GM23338 (cell line): ENCODE data around the gene PRXL2C. TPM values are rescaled to one million over a fixed set of nuclear protein-coding genes. Genes with fewer than 3 reads are reported as not detected.

Experiments
- ATAC-seq: fragments of 200-7000 bp; cut with Tn5 transposase; 3 replicates; pipeline ENCODE4 v1.9.1; 2020
- DNase-seq: peaks from one replicate; pipeline ENCODE4 v3.0.0-alpha.2; 2015; ENCODE audit warnings: low spot score
- H2AFZ ChIP-seq: fragments of 200-600 bp; sonication (generic); 2 replicates; pipeline ENCODE4 v1.8.0; 2016; ENCODE audit warnings: antibody characterized with exemption, mild to moderate bottlenecking, moderate library complexity
- H3F3A ChIP-seq: fragments of 200-600 bp; sonication (generic); replicated peaks from 2 replicates; pipeline ENCODE4 v1.8.0; 2017; ENCODE audit warnings: antibody characterized with exemption, mixed run types, low read depth
- H3K27ac ChIP-seq: fragments of 200-600 bp; sonication (generic); 2 replicates; pipeline ENCODE4 v1.6.1; 2016; ENCODE audit warnings: low read depth
- H3K27me3 ChIP-seq: fragments of 200-600 bp; sonication (generic); 2 replicates; pipeline ENCODE4 v1.8.0; 2016; ENCODE audit warnings: mild to moderate bottlenecking, mixed run types, moderate library complexity; ENCODE audit not compliant: insufficient read depth
- H3K36me3 ChIP-seq: fragments of 200-600 bp; sonication (generic); 2 replicates; pipeline ENCODE4 v1.8.0; 2016; ENCODE audit warnings: mild to moderate bottlenecking; ENCODE audit not compliant: insufficient read depth
- H3K4me1 ChIP-seq: fragments of 200-600 bp; sonication (generic); 2 replicates; pipeline ENCODE4 v1.8.0; 2016; ENCODE audit warnings: mild to moderate bottlenecking, moderate library complexity; ENCODE audit not compliant: insufficient read depth
- H3K4me2 ChIP-seq: fragments of 200-600 bp; sonication (generic); 2 replicates; pipeline ENCODE4 v1.7.1; 2017; ENCODE audit warnings: mixed run types
- H3K4me3 ChIP-seq: fragments of 200-600 bp; sonication (generic); 2 replicates; pipeline ENCODE4 v1.6.1; 2016; ENCODE audit warnings: mixed run types
- H3K79me2 ChIP-seq: fragments of 200-600 bp; sonication (generic); replicated peaks from 2 replicates; pipeline ENCODE4 v1.8.0; 2017; ENCODE audit warnings: mild to moderate bottlenecking; ENCODE audit not compliant: insufficient read depth
- H3K9me2 ChIP-seq: fragments of 200-600 bp; sonication (generic); 2 replicates; pipeline ENCODE4 v1.8.0; 2017; ENCODE audit not compliant: insufficient read depth
- H4K20me1 ChIP-seq: fragments of 200-600 bp; sonication (generic); replicated peaks from 2 replicates; pipeline ENCODE4 v1.8.0; 2017; ENCODE audit warnings: mild to moderate bottlenecking; ENCODE audit not compliant: insufficient read depth
- H3K27ac Mint-ChIP-seq: 2 replicates; pipeline ENCODE4 v1.8.0; 2020; ENCODE audit warnings: inconsistent platforms, mild to moderate bottlenecking, moderate library complexity, mixed read lengths
- H3K27me3 Mint-ChIP-seq: 3 replicates; pipeline ENCODE4 v1.8.0; 2022; ENCODE audit warnings: low read depth, mild to moderate bottlenecking, moderate library complexity, mixed read lengths, inconsistent platforms; ENCODE audit not compliant: insufficient read depth, poor library complexity
- H3K36me3 Mint-ChIP-seq: 3 replicates; pipeline ENCODE4 v1.8.0; 2021; ENCODE audit warnings: low read depth, mild to moderate bottlenecking, inconsistent platforms, moderate library complexity, mixed read lengths
- H3K4me1 Mint-ChIP-seq: 3 replicates; pipeline ENCODE4 v1.8.0; 2020; ENCODE audit warnings: mild to moderate bottlenecking, inconsistent platforms, mixed read lengths
- H3K4me3 Mint-ChIP-seq: 3 replicates; pipeline ENCODE4 v1.8.0; 2021; ENCODE audit warnings: moderate library complexity, mild to moderate bottlenecking, inconsistent platforms, mixed read lengths
- H3K9me3 Mint-ChIP-seq: 3 replicates; pipeline ENCODE4 v1.8.0; 2020; ENCODE audit warnings: moderate library complexity, mild to moderate bottlenecking, inconsistent platforms, mixed read lengths
- CREB1 ChIP-seq: fragments of 250-450 bp; sonication (Bioruptor Pico); IDR thresholded peaks from 2 replicates; pipeline ENCODE4 v1.5.0; 2020; ENCODE audit warnings: low read depth, mild to moderate bottlenecking, moderate library complexity
- EZH2 ChIP-seq: fragments of 200-600 bp; sonication (generic); IDR thresholded peaks from one replicate; pipeline ENCODE4 v1.8.0; 2017; ENCODE audit warnings: antibody characterized with exemption, mild to moderate bottlenecking, low read depth; ENCODE audit not compliant: unreplicated experiment
- EZH2phosphoT487 ChIP-seq: fragments of 200-600 bp; sonication (generic); IDR thresholded peaks from one replicate; pipeline ENCODE4 v1.8.1; 2018; ENCODE audit warnings: antibody characterized with exemption; ENCODE audit not compliant: unreplicated experiment
- JUNB ChIP-seq: IDR thresholded peaks from one replicate; pipeline ENCODE4 v1.6.1; 2016; ENCODE audit warnings: antibody characterized with exemption; ENCODE audit not compliant: unreplicated experiment
- NANOG ChIP-seq: IDR thresholded peaks from 2 replicates; pipeline ENCODE4 v1.6.1; 2016; ENCODE audit warnings: antibody characterized with exemption, borderline replicate concordance
- POLR2AphosphoS5 ChIP-seq: IDR thresholded peaks from 2 replicates; pipeline ENCODE4 v1.6.1; 2016; ENCODE audit warnings: antibody characterized with exemption, low read depth
- REST ChIP-seq: IDR thresholded peaks from one replicate; pipeline ENCODE4 v1.6.1; 2018; ENCODE audit warnings: antibody characterized with exemption; ENCODE audit not compliant: unreplicated experiment
- STAT1 ChIP-seq: IDR thresholded peaks from one replicate; pipeline ENCODE4 v1.6.1; 2016; ENCODE audit warnings: antibody characterized with exemption; ENCODE audit not compliant: unreplicated experiment
- ZNF114 ChIP-seq: fragments of 250-450 bp; sonication (Bioruptor Pico); IDR thresholded peaks from 2 replicates; pipeline ENCODE4 v1.5.0; 2020; ENCODE audit warnings: mild to moderate bottlenecking, moderate library complexity
- ZNF331 ChIP-seq: fragments of 250-450 bp; sonication (Bioruptor Pico); IDR thresholded peaks from 2 replicates; pipeline ENCODE4 v1.5.0; 2020; ENCODE audit warnings: low read depth, mild to moderate bottlenecking, moderate library complexity
- polyA plus RNA-seq: library from polyadenylated mRNA; unstranded; fragments of >200 nt; fragmentation: Nextera tagmentation; extraction: Ambion mirVana; gene quantifications from 2 replicates; pipeline ENCODE4 v1.2.1, GENCODE V29; 2016
- total RNA-seq: library from RNA; depleted of rRNA; stranded (reverse); fragments of >200 nt; shearing (Covaris generic); gene quantifications from 2 replicates; pipeline ENCODE4 v1.2.3, GENCODE V29; 2014
- TF ChIP-seq, protein P1 (sequence below): IDR thresholded peaks from 2 replicates; pipeline ENCODE4 v1.6.1; 2016; ENCODE audit warnings: antibody characterized with exemption

The PRXL2C gene
- total and polyA plus RNA-seq, 2 experiments from 2014 or later, result 5.2 to 7.9 TPM

DNA sequence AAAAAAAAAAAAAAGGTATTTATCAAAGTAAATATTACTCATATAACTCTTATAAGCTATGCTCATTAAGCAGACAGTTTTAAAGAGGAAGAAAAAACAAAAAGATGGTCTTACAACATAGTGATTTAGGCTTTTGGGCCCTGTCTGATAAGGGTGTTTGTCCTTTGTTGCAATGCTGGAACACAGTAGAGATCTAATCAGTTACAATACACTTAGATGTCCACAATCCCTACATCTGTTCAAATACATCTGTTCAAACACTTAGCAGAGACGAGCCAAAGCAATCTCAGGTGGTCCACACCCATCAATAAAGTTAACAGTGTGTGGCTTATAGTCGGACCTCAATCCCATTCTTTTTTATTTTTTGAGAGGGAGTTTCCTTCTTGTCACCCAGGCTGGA is 11.0 kb downstream of the PRXL2C start:
- H3K27me3 ChIP-seq, result no peaks in the 10 kb centered on the region
- H3K4me3 ChIP-seq, result no peak overlapping the region
- no peak for TF ChIP-seq STAT1
- TF ChIP-seq JUNB, result no peak
- no peak for TF ChIP-seq CREB1 (CRISPR knock-in tag)
- TF ChIP-seq ZNF331, result no peak
- TF ChIP-seq, protein P1, sequence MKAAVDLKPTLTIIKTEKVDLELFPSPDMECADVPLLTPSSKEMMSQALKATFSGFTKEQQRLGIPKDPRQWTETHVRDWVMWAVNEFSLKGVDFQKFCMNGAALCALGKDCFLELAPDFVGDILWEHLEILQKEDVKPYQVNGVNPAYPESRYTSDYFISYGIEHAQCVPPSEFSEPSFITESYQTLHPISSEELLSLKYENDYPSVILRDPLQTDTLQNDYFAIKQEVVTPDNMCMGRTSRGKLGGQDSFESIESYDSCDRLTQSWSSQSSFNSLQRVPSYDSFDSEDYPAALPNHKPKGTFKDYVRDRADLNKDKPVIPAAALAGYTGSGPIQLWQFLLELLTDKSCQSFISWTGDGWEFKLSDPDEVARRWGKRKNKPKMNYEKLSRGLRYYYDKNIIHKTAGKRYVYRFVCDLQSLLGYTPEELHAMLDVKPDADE, result no peak
- TF ChIP-seq NANOG, result no peak
- TF ChIP-seq EZH2phosphoT487, result no peak
- TF ChIP-seq ZNF114 (CRISPR knock-in tag), result no peak

GRCh38 chr9:96641514-96641913 is 13.6 kb downstream of the PRXL2C start:
- Histone ChIP-seq H3K36me3 (no peaks in the 10 kb centered on the region), H3K79me2 (no peaks in the 10 kb centered on the region)

More for the DNA sequence above, 11.0 kb downstream of the PRXL2C start:
- Mint-ChIP-seq H3K4me3 (no peak overlapping the region), H3K4me1 (no peaks in the 10 kb centered on the region), H3K27ac (no peak overlapping the region), H3K36me3 (peaks cover 18% of the 10 kb centered on the region), H3K27me3 (no peaks in the 10 kb centered on the region), H3K9me3 (no peaks in the 10 kb centered on the region)
- Histone ChIP-seq H3K4me1 (no peaks in the 10 kb centered on the region), H3K36me3 (no peaks in the 10 kb centered on the region), H3K4me2 (no peak overlapping the region), H2AFZ (no peak overlapping the region), H3K27ac (no peak overlapping the region), H3F3A (no peaks in the 10 kb centered on the region), H3K79me2 (no peaks in the 10 kb centered on the region), H3K9me2 (no peaks in the 10 kb centered on the region), H4K20me1 (no peaks in the 10 kb centered on the region)
- DNase-seq (no peak), ATAC-seq (no peak)

More at GRCh38 chr9:96641514-96641913, 13.6 kb downstream of the PRXL2C start:
- H3K4me1 Mint-ChIP-seq, result peaks cover 2% of the 10 kb centered on the region; the same call in 1 of the 3 replicates
- Histone ChIP-seq H3K4me1 (no peaks in the 10 kb centered on the region), H3F3A (no peaks in the 10 kb centered on the region), H3K27me3 (no peaks in the 10 kb centered on the region), H3K4me3 (no peak overlapping the region), H3K4me2 (no peak overlapping the region), H4K20me1 (no peaks in the 10 kb centered on the region), H2AFZ (no peak overlapping the region), H3K9me2 (no peaks in the 10 kb centered on the region), H3K27ac (no peak overlapping the region)
- no peak overlapping the region for H3K27ac Mint-ChIP-seq
- DNase-seq (no peak), ATAC-seq (no peak)
- H3K9me3 Mint-ChIP-seq, result no peaks in the 10 kb centered on the region
- peaks cover 2% of the 10 kb centered on the region for H3K27me3 Mint-ChIP-seq
- TF ChIP-seq NANOG (no peak), ZNF114 (CRISPR knock-in tag) (no peak), ZNF331 (no peak), POLR2AphosphoS5 (no peak), EZH2 (no peak), JUNB (no peak), CREB1 (CRISPR knock-in tag) (no peak), REST (no peak), STAT1 (no peak)
- TF ChIP-seq, protein P1, result no peak
- H3K4me3 Mint-ChIP-seq, result no peak overlapping the region
- H3K36me3 Mint-ChIP-seq, result peaks cover 17% of the 10 kb centered on the region
